ENCODE measurements around the gene HSPA6.

- no peak for TF ChIP-seq CTCF (IDR thresholded peaks at IDR 0.05; ENCODE audit: borderline replicate concordance, extremely low read depth, low read length, poor library complexity, severe bottlenecking)
- TF ChIP-seq EZH2 (IDR thresholded peaks at IDR 0.05; ENCODE audit: borderline replicate concordance, low read depth, low read length, severe bottlenecking) = no peak
Observed at GRCh38 chr1:161480381-161481035, 43.8 kb upstream of the HSPA6 start.

All from DND-41 (cell line).